K562 (cell line): ENCODE results near the gene CEMP1.

ENCODE experiments used
- YY1 ChIP-seq, 3 experiments: IDR thresholded peaks; 2 replicates each; pipeline ENCODE4 v1.6.1; 2011; ENCODE audit warnings: low read length in 2 of 3, mild to moderate bottlenecking in 2 of 3, moderate library complexity in 2 of 3, borderline replicate concordance in 1 of 3, control low read depth in 1 of 3, low read depth in 1 of 3; ENCODE audit not compliant: insufficient read depth in 3 of 3, insufficient replicate concordance in 2 of 3, control insufficient read depth in 1 of 3, insufficient read length in 1 of 3; ENCODE audit errors: extremely low read depth in 1 of 3
- ZNF175 ChIP-seq: fragments of 200-800 bp; sonication (Bioruptor generic); IDR thresholded peaks from 2 replicates; pipeline ENCODE4 v1.6.1; 2016; ENCODE audit warnings: low read depth, mild to moderate bottlenecking, missing genetic modification characterization, missing compliant biosample characterization

DNA sequence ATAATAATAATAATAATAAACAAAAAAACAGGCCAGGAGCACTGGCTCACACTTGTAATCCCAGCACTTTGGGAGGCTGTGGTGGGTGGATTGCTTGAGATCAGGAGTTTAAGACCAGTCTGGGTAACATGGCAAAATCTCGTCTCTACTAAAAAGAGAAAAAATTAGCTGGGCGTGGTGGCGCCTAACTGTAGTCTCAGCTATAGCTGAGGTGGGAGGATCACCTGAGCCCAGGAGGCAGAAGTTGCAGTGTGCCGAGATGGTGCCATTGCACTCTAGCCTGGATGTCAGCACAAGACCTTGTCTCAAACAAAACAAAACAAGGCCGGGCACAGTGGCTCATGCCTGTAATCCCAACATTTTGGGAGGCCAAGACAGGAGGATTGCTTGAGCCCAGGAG is 36.2 kb downstream of the CEMP1 start:
- TF ChIP-seq ZNF175 (CRISPR knock-in tag) (no peak), YY1 (IDR thresholded peaks at IDR 0.05; ENCODE audit: borderline replicate concordance in 1 of 3, control insufficient read depth in 1 of 3, extremely low read depth in 1 of 3, insufficient read depth in 3 of 3, insufficient read length in 1 of 3, insufficient replicate concordance in 2 of 3, low read depth in 1 of 3, low read length in 2 of 3) (no peak)
